ENCODE data around the gene DEAF1.

DNA sequence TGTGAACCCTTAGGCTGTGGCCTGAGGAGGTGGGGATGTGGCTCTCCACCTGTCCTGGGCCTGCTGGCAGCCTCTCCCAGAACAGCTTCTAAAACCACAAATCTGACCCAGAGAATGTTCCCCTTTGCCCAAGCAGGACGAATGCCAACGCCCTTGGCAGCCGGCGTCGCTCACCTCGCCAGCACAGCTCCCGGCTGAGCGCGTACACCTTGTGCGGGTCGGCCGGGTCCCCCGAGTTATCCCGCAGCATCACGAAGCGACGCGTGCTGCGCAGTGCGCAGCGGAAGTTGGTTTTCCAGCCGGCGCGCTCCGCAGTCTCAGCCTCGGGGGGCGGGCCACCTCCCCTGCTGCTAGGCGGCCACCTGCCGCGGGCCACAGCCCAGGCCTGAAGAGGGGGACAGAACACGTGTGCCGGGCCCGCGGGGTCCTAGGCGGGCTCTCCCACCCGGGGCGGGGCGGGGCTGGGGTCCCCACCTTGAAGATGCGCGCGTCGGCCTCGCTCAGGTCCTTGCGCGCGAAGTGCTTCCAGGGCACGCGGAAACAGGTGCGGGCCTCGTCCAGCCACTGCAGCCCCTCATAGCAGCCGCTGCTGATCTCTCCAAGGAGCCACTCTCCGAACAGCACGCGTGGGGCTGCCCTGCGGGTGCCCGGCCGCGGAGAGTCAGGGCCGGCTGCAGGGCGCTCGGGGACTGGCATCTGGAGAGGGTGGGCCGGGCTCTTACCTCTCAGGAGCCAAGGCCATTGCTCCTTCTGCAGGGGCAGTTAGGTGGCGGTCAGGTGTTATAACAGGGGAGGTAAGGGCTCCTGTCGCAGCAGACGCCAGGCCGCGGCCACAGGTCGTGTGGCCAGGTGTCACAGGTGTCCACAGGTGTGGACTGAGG is 80.2 kb downstream of the DEAF1 start:
- TF ChIP-seq, protein P1, sequence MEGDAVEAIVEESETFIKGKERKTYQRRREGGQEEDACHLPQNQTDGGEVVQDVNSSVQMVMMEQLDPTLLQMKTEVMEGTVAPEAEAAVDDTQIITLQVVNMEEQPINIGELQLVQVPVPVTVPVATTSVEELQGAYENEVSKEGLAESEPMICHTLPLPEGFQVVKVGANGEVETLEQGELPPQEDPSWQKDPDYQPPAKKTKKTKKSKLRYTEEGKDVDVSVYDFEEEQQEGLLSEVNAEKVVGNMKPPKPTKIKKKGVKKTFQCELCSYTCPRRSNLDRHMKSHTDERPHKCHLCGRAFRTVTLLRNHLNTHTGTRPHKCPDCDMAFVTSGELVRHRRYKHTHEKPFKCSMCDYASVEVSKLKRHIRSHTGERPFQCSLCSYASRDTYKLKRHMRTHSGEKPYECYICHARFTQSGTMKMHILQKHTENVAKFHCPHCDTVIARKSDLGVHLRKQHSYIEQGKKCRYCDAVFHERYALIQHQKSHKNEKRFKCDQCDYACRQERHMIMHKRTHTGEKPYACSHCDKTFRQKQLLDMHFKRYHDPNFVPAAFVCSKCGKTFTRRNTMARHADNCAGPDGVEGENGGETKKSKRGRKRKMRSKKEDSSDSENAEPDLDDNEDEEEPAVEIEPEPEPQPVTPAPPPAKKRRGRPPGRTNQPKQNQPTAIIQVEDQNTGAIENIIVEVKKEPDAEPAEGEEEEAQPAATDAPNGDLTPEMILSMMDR (optimal IDR thresholded peaks at IDR 0.05 in 1 of 3, IDR thresholded peaks at IDR 0.05 in 1 of 3, conservative IDR thresholded peaks at IDR 0.05 in 1 of 3; ENCODE audit: extremely low read depth in 1 of 3, insufficient read depth in 2 of 3, low read length in 3 of 3) = no peak
- TF ChIP-seq EZH2 (IDR thresholded peaks at IDR 0.05; ENCODE audit: low read length) = no peak

Data from keratinocyte (primary cell).